ENCODE results near the gene PRR11. TPM values are rescaled to one million over a fixed set of nuclear protein-coding genes. Genes with fewer than 3 reads are reported as not detected.

PRR11 gene
- total and polyA plus RNA-seq, 2 experiments from 2014 or later: 2.2 to 18.9 TPM

DNA sequence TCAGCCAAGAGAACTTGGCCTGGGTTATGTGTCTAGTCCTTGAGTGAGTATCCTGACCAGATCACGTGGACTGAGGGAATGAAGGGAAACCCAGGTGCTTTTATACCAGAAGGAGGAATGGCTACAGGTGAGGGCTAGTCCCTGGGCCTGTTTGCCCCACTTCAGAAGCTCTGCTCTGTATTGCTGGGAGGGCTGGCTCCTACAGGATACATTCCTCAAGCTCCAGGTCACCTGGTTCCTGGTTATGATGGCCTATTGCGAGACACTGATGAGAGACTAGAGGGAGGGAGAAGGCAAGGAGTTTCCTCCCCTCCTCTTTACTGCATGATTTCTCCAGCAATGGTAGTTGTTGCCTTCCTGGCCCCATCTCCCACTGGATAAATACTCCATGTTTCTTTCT is 35.3 kb downstream of the PRR11 start:
- Histone ChIP-seq H3K9me3 (ENCODE audit: low read depth) (no peaks in the 10 kb centered on the region), H3K27ac (no peak overlapping the region), H3K36me3 (peaks cover 3% of the 10 kb centered on the region), H3K27me3 (no peaks in the 10 kb centered on the region), H3K4me3 (no peak overlapping the region), H3K4me1 (ENCODE audit: low read depth) (no peaks in the 10 kb centered on the region)
- DNase-seq (ENCODE audit: low read depth in 1 of 2, low spot score in 1 of 2): no peak
- TF ChIP-seq, protein P1, sequence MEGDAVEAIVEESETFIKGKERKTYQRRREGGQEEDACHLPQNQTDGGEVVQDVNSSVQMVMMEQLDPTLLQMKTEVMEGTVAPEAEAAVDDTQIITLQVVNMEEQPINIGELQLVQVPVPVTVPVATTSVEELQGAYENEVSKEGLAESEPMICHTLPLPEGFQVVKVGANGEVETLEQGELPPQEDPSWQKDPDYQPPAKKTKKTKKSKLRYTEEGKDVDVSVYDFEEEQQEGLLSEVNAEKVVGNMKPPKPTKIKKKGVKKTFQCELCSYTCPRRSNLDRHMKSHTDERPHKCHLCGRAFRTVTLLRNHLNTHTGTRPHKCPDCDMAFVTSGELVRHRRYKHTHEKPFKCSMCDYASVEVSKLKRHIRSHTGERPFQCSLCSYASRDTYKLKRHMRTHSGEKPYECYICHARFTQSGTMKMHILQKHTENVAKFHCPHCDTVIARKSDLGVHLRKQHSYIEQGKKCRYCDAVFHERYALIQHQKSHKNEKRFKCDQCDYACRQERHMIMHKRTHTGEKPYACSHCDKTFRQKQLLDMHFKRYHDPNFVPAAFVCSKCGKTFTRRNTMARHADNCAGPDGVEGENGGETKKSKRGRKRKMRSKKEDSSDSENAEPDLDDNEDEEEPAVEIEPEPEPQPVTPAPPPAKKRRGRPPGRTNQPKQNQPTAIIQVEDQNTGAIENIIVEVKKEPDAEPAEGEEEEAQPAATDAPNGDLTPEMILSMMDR (IDR thresholded peaks at IDR 0.05; ENCODE audit: low read depth, low read length): no peak

DNA sequence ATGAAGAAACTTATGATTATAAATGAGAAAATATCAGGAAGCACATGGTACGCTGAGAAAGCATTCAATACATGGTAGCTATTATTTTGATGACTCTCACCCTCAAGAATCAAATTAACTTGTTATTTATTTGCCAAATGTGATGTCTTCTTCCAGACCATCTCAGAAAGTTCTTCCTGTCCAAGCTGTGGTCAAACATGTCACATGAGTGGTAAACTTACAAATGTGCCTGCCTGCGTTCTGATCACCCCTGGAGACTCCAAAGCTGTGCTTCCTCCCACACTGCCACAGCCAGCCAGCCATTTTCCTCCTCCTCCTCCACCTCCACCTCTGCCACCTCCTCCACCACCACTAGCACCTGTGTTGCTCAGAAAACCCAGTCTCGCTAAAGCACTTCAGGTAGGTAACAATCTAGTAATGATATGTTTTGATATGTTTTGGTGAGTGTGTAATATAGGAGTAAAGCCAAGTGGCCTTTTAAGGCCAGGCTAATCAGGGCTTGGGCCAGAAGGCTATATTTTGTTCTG is 37.9 kb downstream of the PRR11 start:
- no peak for DNase-seq (ENCODE audit: low read depth in 1 of 2, low spot score in 1 of 2)
- Histone ChIP-seq H3K9me3 (ENCODE audit: low read depth) (no peaks in the 10 kb centered on the region), H3K27ac (no peak overlapping the region), H3K36me3 (peaks cover 3% of the 10 kb centered on the region), H3K27me3 (no peaks in the 10 kb centered on the region), H3K4me1 (ENCODE audit: low read depth) (no peaks in the 10 kb centered on the region), H3K4me3 (no peak overlapping the region)
- TF ChIP-seq, protein P1 (IDR thresholded peaks at IDR 0.05; ENCODE audit: low read depth, low read length): no peak

DNA sequence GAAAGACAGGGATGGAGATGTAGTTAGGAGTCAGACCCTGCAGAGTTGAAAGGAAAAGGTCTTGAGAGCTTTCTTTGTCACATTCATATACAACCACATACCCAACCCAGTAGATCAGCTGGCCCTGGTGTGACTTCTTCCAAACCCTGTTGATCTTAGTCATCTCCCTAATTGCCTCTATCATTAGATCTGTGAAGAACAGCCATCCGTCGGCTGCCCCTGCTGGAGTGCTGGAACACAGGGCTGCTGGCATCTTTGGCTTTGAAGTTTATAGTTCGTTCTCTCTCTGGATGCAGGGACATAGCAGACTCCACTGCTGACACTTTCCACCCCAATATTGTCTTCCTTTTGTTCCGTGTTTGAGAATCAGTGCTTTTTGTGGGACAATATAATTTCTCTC is 43.9 kb downstream of the PRR11 start:
- Histone ChIP-seq H3K36me3 (peaks cover 3% of the 10 kb centered on the region), H3K27ac (no peak overlapping the region), H3K4me3 (no peak overlapping the region), H3K4me1 (ENCODE audit: low read depth) (no peaks in the 10 kb centered on the region), H3K27me3 (no peaks in the 10 kb centered on the region), H3K9me3 (ENCODE audit: low read depth) (no peaks in the 10 kb centered on the region)
- no peak for DNase-seq (ENCODE audit: low read depth in 1 of 2, low spot score in 1 of 2)
- TF ChIP-seq, protein P1 (IDR thresholded peaks at IDR 0.05; ENCODE audit: low read depth, low read length): no peak

DNA sequence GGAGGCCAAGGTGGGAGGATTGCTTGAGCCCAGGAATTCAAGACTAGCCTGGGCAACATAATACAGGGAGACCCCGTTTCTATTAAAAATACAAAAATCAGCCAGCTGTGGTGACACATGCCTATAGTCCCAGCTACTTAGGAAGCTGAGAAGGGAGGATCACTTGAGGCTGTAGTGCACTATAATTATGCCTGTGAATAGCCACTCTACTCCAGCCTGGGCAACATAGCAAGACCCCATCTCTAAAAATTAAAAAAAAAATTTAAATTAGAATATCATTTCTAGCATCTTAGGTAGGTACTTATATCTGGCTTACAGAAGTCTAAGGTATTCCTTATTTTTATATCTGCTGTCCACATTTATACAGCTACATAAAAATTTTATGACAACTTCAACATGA is 46.8 kb downstream of the PRR11 start:
- no peak for DNase-seq (ENCODE audit: low read depth in 1 of 2, low spot score in 1 of 2)
- Histone ChIP-seq H3K4me1 (ENCODE audit: low read depth) (no peaks in the 10 kb centered on the region), H3K4me3 (no peak overlapping the region), H3K27me3 (no peaks in the 10 kb centered on the region), H3K9me3 (ENCODE audit: low read depth) (no peaks in the 10 kb centered on the region), H3K27ac (no peak overlapping the region), H3K36me3 (peaks cover 3% of the 10 kb centered on the region)
- TF ChIP-seq, protein P1 (IDR thresholded peaks at IDR 0.05; ENCODE audit: low read depth, low read length): no peak

DNA sequence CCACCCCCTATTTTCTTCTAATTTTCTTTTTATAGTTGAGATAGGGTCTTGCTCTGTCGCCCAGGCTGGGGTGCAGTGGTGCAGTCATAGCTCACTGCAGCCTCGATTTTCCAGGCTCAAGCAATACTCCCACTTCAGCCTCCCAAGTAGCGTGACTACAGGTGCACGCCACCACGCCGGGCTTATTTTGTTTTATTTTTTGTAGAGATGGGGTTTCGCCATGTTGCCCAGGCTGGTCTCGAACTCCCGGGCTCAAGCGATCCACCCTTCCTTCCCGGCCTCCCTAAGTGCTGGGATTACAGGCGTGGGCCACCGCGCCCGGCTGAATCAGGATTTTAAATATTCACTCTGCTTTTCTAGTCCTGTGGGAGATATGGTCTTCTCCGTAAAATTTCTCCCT is 63.8 kb downstream of the PRR11 start:
- Histone ChIP-seq H3K36me3 (no peaks in the 10 kb centered on the region), H3K9me3 (ENCODE audit: low read depth) (no peaks in the 10 kb centered on the region), H3K4me1 (ENCODE audit: low read depth) (no peaks in the 10 kb centered on the region), H3K27me3 (no peaks in the 10 kb centered on the region), H3K4me3 (no peak overlapping the region), H3K27ac (no peak overlapping the region)
- no peak for DNase-seq (ENCODE audit: low read depth in 1 of 2, low spot score in 1 of 2)
- TF ChIP-seq, protein P1 (IDR thresholded peaks at IDR 0.05; ENCODE audit: low read depth, low read length): no peak

DNA sequence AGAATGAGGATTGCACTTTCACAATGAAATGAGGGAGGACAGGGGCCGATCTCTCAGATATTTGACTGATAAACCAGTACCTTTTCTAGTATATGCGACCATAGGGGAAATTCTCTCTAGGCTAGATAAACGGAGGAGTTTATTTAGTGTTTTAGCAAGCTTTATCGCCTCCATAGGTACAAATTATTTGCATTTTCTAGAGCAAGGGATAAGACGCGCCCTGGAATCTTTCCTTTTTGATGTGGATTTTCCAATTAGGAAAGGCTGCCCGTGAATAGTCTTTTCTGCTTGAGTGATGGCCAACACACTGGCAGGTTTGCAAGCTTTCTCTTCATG is 64.4 kb downstream of the PRR11 start:
- Histone ChIP-seq H3K9me3 (ENCODE audit: low read depth) (no peaks in the 10 kb centered on the region), H3K27me3 (no peaks in the 10 kb centered on the region), H3K4me3 (no peak overlapping the region), H3K36me3 (no peaks in the 10 kb centered on the region), H3K4me1 (ENCODE audit: low read depth) (no peaks in the 10 kb centered on the region), H3K27ac (no peak overlapping the region)
- no peak for DNase-seq (ENCODE audit: low read depth in 1 of 2, low spot score in 1 of 2)
- TF ChIP-seq, protein P1 (IDR thresholded peaks at IDR 0.05; ENCODE audit: low read depth, low read length): no peak

Data from cardiac muscle cell (in vitro differentiated cells and primary cell).